GM12878 (cell line): ENCODE results near the gene SUCO. TPM values are rescaled to one million over a fixed set of nuclear protein-coding genes. Genes with fewer than 3 reads are reported as not detected.

Experiments
- ATAC-seq: fragments of 200-7000 bp; cut with Tn5 transposase; 3 replicates; pipeline ENCODE4 v1.9.1; 2020; ENCODE audit warnings: mild to moderate bottlenecking, moderate library complexity
- BruUV-seq: library from RNA; stranded (reverse); fragments of 400-500 nt; replicated peaks from 2 replicates; lab custom pipeline; 2021; lab: Mats Ljungman, UMichigan
- CTCF ChIA-PET: fragments of 300-600 bp; sonication (Branson Sonifier 250); formaldehyde crosslinking; extraction: SDS; loops from one replicate; lab custom pipeline; 2021; ENCODE audit warnings: inconsistent platforms; lab: Yijun Ruan, JAX
- POLR2A ChIA-PET: fragments of 350-600 bp; formaldehyde crosslinking; extraction: SDS; loops from one replicate; lab custom pipeline; 2021; ENCODE audit warnings: inconsistent platforms; lab: Charles Lee
- RAD21 ChIA-PET: fragments of 300-600 bp; sonication (Branson Sonifier 250); formaldehyde crosslinking; loops from one replicate; lab custom pipeline; 2023; ENCODE audit warnings: antibody characterized with exemption; ENCODE audit not compliant: unreplicated experiment; lab: Charles Lee
- SMC1A ChIA-PET: fragments of 300-600 bp; sonication (Branson Sonifier 250); formaldehyde crosslinking; loops from one replicate; lab custom pipeline; 2023; ENCODE audit not compliant: unreplicated experiment, uncharacterized antibody; lab: Charles Lee
- DNase-seq: peaks from one replicate; pipeline ENCODE4 v3.0.0-alpha.2; 2011; ENCODE audit warnings: low read depth, low spot score
- FAIRE-seq: peaks from 3 replicates; lab custom pipeline; 2011; peaks lifted over from hg19 to GRCh38; lab: Jason Lieb, UNC
- H2AFZ ChIP-seq: 2 replicates; pipeline ENCODE4 v1.6.0; 2011; ENCODE audit warnings: low read depth, low read length, control low read depth; ENCODE audit not compliant: control insufficient read depth
- H3K27ac ChIP-seq: 2 replicates; pipeline ENCODE4 v1.5.1; 2011; ENCODE audit warnings: control low read depth; ENCODE audit not compliant: control insufficient read depth, insufficient read depth
- H3K27me3 ChIP-seq, 2 experiments: replicated peaks in 1 of 2; 2 replicates each; pipeline versions ENCODE4 v1.6.0 to v1.6.1; 2011; ENCODE audit warnings: low read length in 1 of 2; ENCODE audit not compliant: control insufficient read depth in 2 of 2, insufficient read depth in 2 of 2
- H3K36me3 ChIP-seq, 2 experiments: 2 replicates each; pipeline ENCODE4 v1.5.1; 2011; ENCODE audit warnings: low read length in 1 of 2; ENCODE audit not compliant: control insufficient read depth in 2 of 2, insufficient read depth in 2 of 2
- H3K4me1 ChIP-seq: 2 replicates; pipeline ENCODE4 v1.6.1; 2011; ENCODE audit warnings: mild to moderate bottlenecking, low read length, moderate library complexity, mixed read lengths; ENCODE audit not compliant: control insufficient read depth, insufficient read depth
- H3K4me2 ChIP-seq: 2 replicates; pipeline ENCODE4 v1.6.0; 2011; ENCODE audit warnings: control low read depth; ENCODE audit not compliant: control insufficient read depth, insufficient read depth
- H3K4me3 ChIP-seq: fragments of 200-600 bp; sonication (generic); 2 replicates; pipeline ENCODE4 v1.5.1; 2016
- H3K79me2 ChIP-seq: 2 replicates; pipeline ENCODE4 v1.6.0; 2011; ENCODE audit warnings: low read length; ENCODE audit not compliant: control insufficient read depth, insufficient read depth
- H3K9ac ChIP-seq: 2 replicates; pipeline ENCODE4 v1.8.0; 2011; ENCODE audit warnings: low read length, control low read depth, mixed read lengths; ENCODE audit not compliant: control insufficient read depth, insufficient read depth
- H3K9me3 ChIP-seq: replicated peaks from 3 replicates; pipeline ENCODE4 v1.5.1; 2011; ENCODE audit warnings: mild to moderate bottlenecking, low read length; ENCODE audit not compliant: control insufficient read depth, insufficient read depth
- H4K20me1 ChIP-seq: 2 replicates; pipeline ENCODE4 v1.6.0; 2011; ENCODE audit not compliant: control insufficient read depth, insufficient read depth
- ASH2L ChIP-seq: fragments of 300-600, 200-600 bp; sonication (generic); IDR thresholded peaks from 2 replicates; pipeline ENCODE4 v1.6.1; 2017; ENCODE audit warnings: low read depth, mild to moderate bottlenecking, borderline replicate concordance
- BCLAF1 ChIP-seq: fragments of 450-650 bp; IDR thresholded peaks from 2 replicates; pipeline ENCODE4 v1.6.1; 2017; ENCODE audit warnings: antibody characterized with exemption, mild to moderate bottlenecking, moderate library complexity
- BHLHE40 ChIP-seq, 2 experiments: fragments of 450-650 bp in 1 of 2; IDR thresholded peaks; 2 replicates each; pipeline ENCODE4 v1.6.1; 2011 to 2017; ENCODE audit warnings: low read depth in 2 of 2, borderline replicate concordance in 1 of 2, improper control_type of control experiment in 1 of 2, low read length in 1 of 2, mild to moderate bottlenecking in 1 of 2
- BMI1 ChIP-seq: fragments of 450-650 bp; IDR thresholded peaks from 2 replicates; pipeline ENCODE4 v1.6.1; 2016; ENCODE audit warnings: mild to moderate bottlenecking, moderate library complexity, borderline replicate concordance
- EZH2 ChIP-seq: IDR thresholded peaks from 2 replicates; pipeline ENCODE4 v1.6.1; 2012; ENCODE audit warnings: low read depth, mild to moderate bottlenecking, control low read depth, inconsistent platforms, low read length, borderline replicate concordance; ENCODE audit not compliant: control insufficient read depth
- FOS ChIP-seq: IDR thresholded peaks from 3 replicates; pipeline ENCODE4 v1.6.1; 2011; ENCODE audit warnings: borderline replicate concordance; ENCODE audit not compliant: insufficient read length; ENCODE audit errors: extremely low read depth
- GABPA ChIP-seq: IDR thresholded peaks from 2 replicates; pipeline ENCODE4 v1.6.1; 2014; ENCODE audit warnings: antibody characterized with exemption, low read depth, mild to moderate bottlenecking, inconsistent platforms
- NR2C1 ChIP-seq: fragments of 450-650 bp; IDR thresholded peaks from 2 replicates; pipeline ENCODE4 v1.6.1; 2017; ENCODE audit warnings: antibody characterized with exemption, mild to moderate bottlenecking, moderate library complexity
- NR2F1 ChIP-seq: fragments of 450-650 bp; conservative IDR thresholded peaks from 2 replicates; pipeline ENCODE4 v1.6.1; 2017; ENCODE audit warnings: mild to moderate bottlenecking
- PML ChIP-seq: IDR thresholded peaks from 2 replicates; pipeline ENCODE4 v1.6.1; 2012; ENCODE audit warnings: low read length, inconsistent platforms
- POLR2AphosphoS2 ChIP-seq: IDR thresholded peaks from 2 replicates; pipeline ENCODE4 v1.6.1; 2011; ENCODE audit warnings: low read depth, mild to moderate bottlenecking, low read length, improper control_type of control experiment, moderate library complexity
- SIN3A ChIP-seq: IDR thresholded peaks from 2 replicates; pipeline ENCODE4 v1.6.1; 2012; ENCODE audit warnings: low read depth, low read length, improper control_type of control experiment
- SUPT20H ChIP-seq: IDR thresholded peaks from 2 replicates; pipeline ENCODE4 v1.6.1; 2011; ENCODE audit warnings: low read depth, mild to moderate bottlenecking, low read length, moderate library complexity, borderline replicate concordance; ENCODE audit not compliant: control insufficient read depth
- ZBED1 ChIP-seq: IDR thresholded peaks from 2 replicates; pipeline ENCODE4 v1.6.1; 2016; ENCODE audit warnings: borderline replicate concordance
- WGBS: methylation state at CpG from one replicate; pipeline ENCODE4 v1.1.6; 2016; ENCODE audit warnings: low lambda C conversion rate; ENCODE audit not compliant: insufficient replicate concordance, insufficient coverage; ENCODE audit errors: missing lambda C conversion rate; 5-methylcytosine and 5-hydroxymethylcytosine counted together
- in situ Hi-C: fragments of 300-500 bp; cut with MboI; formaldehyde crosslinking; loops from 9 replicates; pipeline ENCODE4 v1.14.3; 2018; ENCODE audit warnings: mixed read lengths
- intact Hi-C: fragments of 100-400 bp; cut with micrococcal nuclease; formaldehyde crosslinking; loops from one replicate; pipeline ENCODE4 v1.14.2; 2022; ENCODE audit not compliant: unreplicated experiment
- polyA plus RNA-seq, 11 experiments: library from polyadenylated mRNA; depleted of rRNA in 4 of 11; unstranded in 6 of 11; stranded (reverse) in 5 of 11; fragments of >200 nt; fragmentation: Nextera tagmentation in 4 of 11; fragmentation: Illumina TruSeq in 1 of 11; extraction: Ambion mirVana in 4 of 11; extraction: Trizol in 1 of 11; gene quantifications; 1 replicate in 1 of 11; 2 replicates in 10 of 11; pipeline versions ENCODE4 v1.2.1 to v1.2.3, GENCODE V29; 2011 to 2016; ENCODE audit warnings: inconsistent platforms in 2 of 11, missing spikeins in 2 of 11, low read depth in 1 of 11
- total RNA-seq, 4 experiments: library from RNA; depleted of rRNA in 3 of 4; stranded (reverse); fragments of >200 nt in 3 of 4; fragmentation: Illumina TruSeq in 1 of 4; extraction: Trizol in 1 of 4; gene quantifications; 2 replicates each; pipeline versions ENCODE4 v1.2.1 to v1.2.3, GENCODE V29; 2013 to 2021
- TF ChIP-seq, protein P1 (sequence below): fragments of 450-650 bp; IDR thresholded peaks from 2 replicates; pipeline ENCODE4 v1.6.1; 2017; ENCODE audit warnings: mild to moderate bottlenecking, moderate library complexity

The SUCO gene
- total and polyA plus RNA-seq, 10 of the 15 experiments (the other 5 are each of a cell fraction or from before 2014, with no cell fraction given) = 1.7 to 15.3 (median 8.4) TPM

DNA sequence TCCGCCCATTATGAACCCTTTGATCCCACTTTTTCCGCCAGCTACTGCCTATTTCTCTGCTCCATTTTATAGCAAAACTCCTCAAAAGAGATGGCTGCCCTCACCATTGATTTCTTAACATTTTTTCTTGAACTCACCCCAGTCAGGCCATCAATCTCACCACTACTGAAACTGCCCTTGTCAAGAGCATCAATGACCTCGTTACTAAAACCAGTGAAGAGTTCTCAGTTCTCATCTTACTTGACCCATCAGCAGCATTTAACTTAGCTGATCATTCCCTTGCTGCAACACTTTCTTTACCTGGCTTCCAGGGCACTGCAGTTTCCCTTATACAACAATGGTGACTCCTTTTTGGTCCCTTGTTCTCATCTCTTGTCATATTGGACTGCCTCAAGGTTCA is 90.8 kb downstream of the SUCO start (continued):
- TF ChIP-seq, protein P1, sequence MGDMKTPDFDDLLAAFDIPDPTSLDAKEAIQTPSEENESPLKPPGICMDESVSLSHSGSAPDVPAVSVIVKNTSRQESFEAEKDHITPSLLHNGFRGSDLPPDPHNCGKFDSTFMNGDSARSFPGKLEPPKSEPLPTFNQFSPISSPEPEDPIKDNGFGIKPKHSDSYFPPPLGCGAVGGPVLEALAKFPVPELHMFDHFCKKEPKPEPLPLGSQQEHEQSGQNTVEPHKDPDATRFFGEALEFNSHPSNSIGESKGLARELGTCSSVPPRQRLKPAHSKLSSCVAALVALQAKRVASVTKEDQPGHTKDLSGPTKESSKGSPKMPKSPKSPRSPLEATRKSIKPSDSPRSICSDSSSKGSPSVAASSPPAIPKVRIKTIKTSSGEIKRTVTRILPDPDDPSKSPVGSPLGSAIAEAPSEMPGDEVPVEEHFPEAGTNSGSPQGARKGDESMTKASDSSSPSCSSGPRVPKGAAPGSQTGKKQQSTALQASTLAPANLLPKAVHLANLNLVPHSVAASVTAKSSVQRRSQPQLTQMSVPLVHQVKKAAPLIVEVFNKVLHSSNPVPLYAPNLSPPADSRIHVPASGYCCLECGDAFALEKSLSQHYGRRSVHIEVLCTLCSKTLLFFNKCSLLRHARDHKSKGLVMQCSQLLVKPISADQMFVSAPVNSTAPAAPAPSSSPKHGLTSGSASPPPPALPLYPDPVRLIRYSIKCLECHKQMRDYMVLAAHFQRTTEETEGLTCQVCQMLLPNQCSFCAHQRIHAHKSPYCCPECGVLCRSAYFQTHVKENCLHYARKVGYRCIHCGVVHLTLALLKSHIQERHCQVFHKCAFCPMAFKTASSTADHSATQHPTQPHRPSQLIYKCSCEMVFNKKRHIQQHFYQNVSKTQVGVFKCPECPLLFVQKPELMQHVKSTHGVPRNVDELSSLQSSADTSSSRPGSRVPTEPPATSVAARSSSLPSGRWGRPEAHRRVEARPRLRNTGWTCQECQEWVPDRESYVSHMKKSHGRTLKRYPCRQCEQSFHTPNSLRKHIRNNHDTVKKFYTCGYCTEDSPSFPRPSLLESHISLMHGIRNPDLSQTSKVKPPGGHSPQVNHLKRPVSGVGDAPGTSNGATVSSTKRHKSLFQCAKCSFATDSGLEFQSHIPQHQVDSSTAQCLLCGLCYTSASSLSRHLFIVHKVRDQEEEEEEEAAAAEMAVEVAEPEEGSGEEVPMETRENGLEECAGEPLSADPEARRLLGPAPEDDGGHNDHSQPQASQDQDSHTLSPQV = no peak
- TF ChIP-seq NR2F1 (no peak), NR2C1 (no peak), ASH2L (no peak), POLR2AphosphoS2 (no peak), SIN3A (no peak)

- intact Hi-C loops = no loop called here
- RAD21 ChIA-PET = no interaction called here
- no peak for TF ChIP-seq BHLHE40 (IDR thresholded peaks at IDR 0.05; ENCODE audit: borderline replicate concordance in 1 of 2, low read depth in 2 of 2, low read length in 1 of 2)
- no peak for TF ChIP-seq FOS
- no peak for TF ChIP-seq BCLAF1
- no peak for TF ChIP-seq BMI1
- TF ChIP-seq EZH2 = no peak
- TF ChIP-seq GABPA = no peak
- TF ChIP-seq ZBED1 = no peak
- no peak for TF ChIP-seq SUPT20H
- no peak for TF ChIP-seq PML
- TF ChIP-seq, all 136 proteins: peak for 0
- ChIA-PET SMC1A (no interaction called here), CTCF (no interaction called here), POLR2A (no interaction called here)
- Histone ChIP-seq H3K79me2 (no peaks in the 10 kb centered on the region), H4K20me1 (no peaks in the 10 kb centered on the region), H3K36me3 (no peaks in the 10 kb centered on the region), H3K4me1 (no peaks in the 10 kb centered on the region), H3K4me3 (no peak overlapping the region), H3K9ac (no peak overlapping the region), H3K9me3 (no peaks in the 10 kb centered on the region; the same call in 2 of the 3 replicates), H2AFZ (no peak overlapping the region), H3K27ac (no peak overlapping the region), H3K27me3 (0 out of 4 replicates have a peak, but pooled peaks cover 0 to 4% of the 10 kb centered on the region in 2 experiments), H3K4me2 (no peak overlapping the region)
- BruUV-seq = no TSS peak
- no peak for ATAC-seq
- no peak for DNase-seq
- in situ Hi-C loops = no loop called here
- WGBS = 23% methylated on average over 3 of the region's 3 CpGs
- FAIRE-seq = no peak
Measured at GRCh38 chr1:172626845-172627244, 93.9 kb downstream of the SUCO start.
